B cell (primary cell): Measurements from ENCODE around the gene CCND2. TPM values are rescaled to one million over a fixed set of nuclear protein-coding genes. Genes with fewer than 3 reads are reported as not detected.

Experiments
- ATAC-seq: fragments of 200-7000 bp; cut with Tn5 transposase; one replicate; pipeline ENCODE4 v1.10.0; 2021; ENCODE audit warnings: low read depth, mild to moderate bottlenecking, moderate number of reproducible peaks, moderate library complexity
- CTCF ChIA-PET: fragments of 350-600 bp; sonication (Branson Sonifier 250); formaldehyde crosslinking; loops from one replicate; lab custom pipeline; 2021; ENCODE audit warnings: antibody characterized with exemption, inconsistent platforms; lab: Charles Lee
- POLR2A ChIA-PET: fragments of 350-600 bp; sonication (Branson Sonifier 250); formaldehyde crosslinking; loops from one replicate; lab custom pipeline; 2021; ENCODE audit warnings: antibody characterized with exemption; lab: Charles Lee
- DNase-seq: peaks from one replicate; pipeline ENCODE4 v3.0.0; 2013
- H2AFZ ChIP-seq: 2 replicates; pipeline ENCODE4 v1.6.1; 2012; ENCODE audit warnings: mild to moderate bottlenecking, low read depth, low read length; ENCODE audit not compliant: insufficient read depth, poor library complexity, severe bottlenecking
- H3K27ac ChIP-seq, 2 donors: 1 replicate in 1 of 2; 2 replicates in 1 of 2; pipeline ENCODE4 v1.5.1; 2012 to 2013; ENCODE audit warnings: low read length in 2 of 2, mild to moderate bottlenecking in 2 of 2, moderate library complexity in 1 of 2
- H3K27me3 ChIP-seq, 4 experiments: fragments of 200-600 bp in 1 of 4; sonication (generic) in 1 of 4; replicated peaks in 1 of 4; 1 replicate in 2 of 4; 2 replicates in 2 of 4; pipeline versions ENCODE4 v1.6.1 to v1.7.0; 2013 to 2016; ENCODE audit warnings: low read length in 3 of 4, mild to moderate bottlenecking in 2 of 4, mixed read lengths in 1 of 4, moderate library complexity in 1 of 4; ENCODE audit not compliant: insufficient read depth in 4 of 4, control insufficient read depth in 3 of 4; ENCODE audit errors: control extremely low read depth in 1 of 4
- H3K36me3 ChIP-seq, 2 experiments: replicated peaks in 1 of 2; 1 replicate in 1 of 2; 2 replicates in 1 of 2; pipeline versions ENCODE4 v1.6.1 to v1.7.1; 2013; ENCODE audit warnings: low read length in 1 of 2; ENCODE audit not compliant: insufficient read depth in 2 of 2, control insufficient read depth in 1 of 2; ENCODE audit errors: control extremely low read depth in 1 of 2, extremely low read depth in 1 of 2
- H3K4me1 ChIP-seq, 2 donors: fragments of 200-600 bp in 1 of 2; sonication (generic) in 1 of 2; 1 replicate in 1 of 2; 2 replicates in 1 of 2; pipeline versions ENCODE4 v1.5.1 to v1.6.1; 2013 to 2017; ENCODE audit warnings: low read length in 2 of 2; ENCODE audit not compliant: control insufficient read depth in 2 of 2, insufficient read depth in 2 of 2
- H3K4me2 ChIP-seq: replicated peaks from 2 replicates; pipeline ENCODE3; 2012; ENCODE audit warnings: mild to moderate bottlenecking, low read depth, low read length; ENCODE audit not compliant: poor library complexity, severe bottlenecking
- H3K4me3 ChIP-seq, 5 experiments: fragments of 200-600 bp in 1 of 5; sonication (generic) in 1 of 5; 1 replicate in 3 of 5; 2 replicates in 2 of 5; pipeline versions ENCODE4 v1.5.1 to v1.7.0; 2011 to 2016; ENCODE audit warnings: low read length in 4 of 5, mild to moderate bottlenecking in 4 of 5, low read depth in 2 of 5, control low read depth in 1 of 5, moderate library complexity in 1 of 5; ENCODE audit not compliant: insufficient read depth in 1 of 5; ENCODE audit errors: control extremely low read depth in 1 of 5, extremely low read depth in 1 of 5
- H3K79me2 ChIP-seq: fragments of 200-600 bp; sonication (generic); one replicate; pipeline ENCODE4 v1.6.0; 2016; ENCODE audit warnings: low read length; ENCODE audit not compliant: control insufficient read depth, insufficient read depth
- H3K9ac ChIP-seq: fragments of 200-600 bp; sonication (generic); 2 replicates; pipeline ENCODE4 v1.6.1; 2017; ENCODE audit warnings: mild to moderate bottlenecking, low read length, moderate library complexity
- H3K9me3 ChIP-seq, 3 donors: one replicate each; pipeline versions ENCODE4 v1.6.1 to v1.7.1; 2013; ENCODE audit warnings: low read length in 2 of 3; ENCODE audit not compliant: control insufficient read depth in 2 of 3, insufficient read depth in 1 of 3; ENCODE audit errors: control extremely low read depth in 1 of 3
- H4K20me1 ChIP-seq: 2 replicates; pipeline ENCODE4 v1.6.0; 2012; ENCODE audit warnings: mild to moderate bottlenecking, low read length; ENCODE audit not compliant: insufficient read depth, control insufficient read depth, poor library complexity, severe bottlenecking
- H3K27ac Mint-ChIP-seq: one replicate; pipeline ENCODE4 v1.8.0; 2021; ENCODE audit warnings: mixed read lengths
- H3K27me3 Mint-ChIP-seq: one replicate; pipeline ENCODE4 v1.8.0; 2021; ENCODE audit warnings: mixed read lengths
- H3K4me1 Mint-ChIP-seq: one replicate; pipeline ENCODE4 v1.8.0; 2021; ENCODE audit warnings: mixed read lengths
- H3K4me3 Mint-ChIP-seq: one replicate; pipeline ENCODE4 v1.8.0; 2021; ENCODE audit warnings: mixed read lengths
- H3K9me3 Mint-ChIP-seq: one replicate; pipeline ENCODE4 v1.8.0; 2022; ENCODE audit warnings: mixed read lengths; ENCODE audit not compliant: insufficient read depth
- CTCF ChIP-seq: fragments of 200-600 bp; IDR thresholded peaks from one replicate; pipeline ENCODE4 v1.8.0; 2022; ENCODE audit warnings: antibody characterized with exemption, mild to moderate bottlenecking
- EZH2 ChIP-seq: IDR thresholded peaks from 2 replicates; pipeline ENCODE4 v1.6.1; 2012; ENCODE audit warnings: borderline replicate concordance, low read depth, mild to moderate bottlenecking, moderate library complexity, low read length; ENCODE audit not compliant: insufficient read depth, poor library complexity, severe bottlenecking
- WGBS: methylation state at CpG from one replicate; pipeline ENCODE4 v1.1.5; 2013; ENCODE audit warnings: missing lambda C conversion rate; ENCODE audit not compliant: insufficient coverage; 5-methylcytosine and 5-hydroxymethylcytosine counted together
- intact Hi-C: fragments of 100-400 bp; cut with micrococcal nuclease; formaldehyde crosslinking; loops from one replicate; pipeline ENCODE4 v1.10.0; 2022
- polyA plus RNA-seq: library from polyadenylated mRNA; depleted of rRNA; stranded (reverse); fragments of >200 nt; gene quantifications from 2 replicates; pipeline ENCODE4 v1.2.3, GENCODE V29; 2012
- total RNA-seq, 2 donors: library from RNA; stranded (reverse); fragments of 120-200 nt in 1 of 2; gene quantifications; 1 replicate in 1 of 2; 2 replicates in 1 of 2; pipeline versions ENCODE4 v1.2.3 to v1.2.4, GENCODE V29; 2013 to 2022

The CCND2 gene
- total and polyA plus RNA-seq, 2 donors (not counting 1 experiment from before 2014, with no cell fraction given), result 9.2 to 20.6 TPM

- Histone ChIP-seq H3K9me3 (peaks cover 7 to 24% (median 20%) of the 10 kb centered on the region in 3 donors), H3K36me3 (no peaks in the 10 kb centered on the region), H4K20me1 (no peaks in the 10 kb centered on the region), H3K27me3 (peaks cover 0 to 7% (median 0%) of the 10 kb centered on the region in 4 experiments), H3K4me3 (no peak overlapping the region), H3K9ac (no peak overlapping the region), H2AFZ (no peak overlapping the region), H3K27ac (no peak overlapping the region), H3K79me2 (no peaks in the 10 kb centered on the region), H3K4me2 (no peak overlapping the region), H3K4me1 (no peaks in the 10 kb centered on the region)
- Mint-ChIP-seq H3K27ac (no peak overlapping the region), H3K9me3 (peaks cover 29% of the 10 kb centered on the region), H3K4me1 (no peaks in the 10 kb centered on the region), H3K4me3 (no peak overlapping the region), H3K27me3 (peaks cover 27% of the 10 kb centered on the region)
- ChIA-PET POLR2A (no interaction called here), CTCF (no interaction called here)
- TF ChIP-seq CTCF, result no peak
- no peak for TF ChIP-seq EZH2
- no peak for ATAC-seq
- 56% methylated on average over 4 of the region's 4 CpGs for WGBS
- DNase-seq, result no peak
- intact Hi-C loops, result no loop called here
Observed at GRCh38 chr12:4239746-4240145, 33.8 kb upstream of the CCND2 start.

GRCh38 chr12:4240161-4240783, 33.3 kb upstream of the CCND2 start:
- Mint-ChIP-seq H3K27ac (no peak overlapping the region), H3K9me3 (peaks cover 26% of the 10 kb centered on the region), H3K4me1 (no peaks in the 10 kb centered on the region), H3K27me3 (peaks cover 27% of the 10 kb centered on the region), H3K4me3 (no peak overlapping the region)
- no peak overlapping the region for H2AFZ ChIP-seq
- ChIA-PET POLR2A (no interaction called here), CTCF (no interaction called here)
- no peak for DNase-seq
- ATAC-seq, result no peak
- H3K4me2 ChIP-seq, result no peak overlapping the region
- peaks cover 6 to 24% (median 20%) of the 10 kb centered on the region in 3 donors for H3K9me3 ChIP-seq
- no peak overlapping the region for H3K9ac ChIP-seq
- no peaks in the 10 kb centered on the region for H3K4me1 ChIP-seq
- H3K36me3 ChIP-seq, result no peaks in the 10 kb centered on the region
- intact Hi-C loops, result no loop called here
- H3K79me2 ChIP-seq, result no peaks in the 10 kb centered on the region
- TF ChIP-seq CTCF (no peak), EZH2 (no peak)
- H3K27ac ChIP-seq, result no peak overlapping the region
- H3K4me3 ChIP-seq, result no peak overlapping the region
- 85% methylated on average over 5 of the region's 5 CpGs for WGBS
- H4K20me1 ChIP-seq, result no peaks in the 10 kb centered on the region
- H3K27me3 ChIP-seq, result peaks cover 0 to 7% (median 0%) of the 10 kb centered on the region in 4 experiments
